SK-N-SH treated with all-trans-retinoic acid at 6 μM for 48 hours (cell line): ENCODE data around the gene EXOC1.
A peak's percentile ranks its signal among the peaks of the same experiment; 100 is the strongest.
"Not testable (repeated sequence)": the region's sequence is repeated elsewhere in the genome, so short reads cannot be mapped to it uniquely, and the experiment has no call there.

Source experiments
- ATAC-seq: fragments of 200-7000 bp; cut with Tn5 transposase; 3 replicates; pipeline ENCODE4 v1.9.1; 2020; ENCODE audit warnings: mild to moderate bottlenecking, moderate library complexity
- ARNTL ChIP-seq: fragments of 450-650 bp; formaldehyde crosslinking; IDR thresholded peaks from 2 replicates; pipeline ENCODE4 v1.5.0; 2020; ENCODE audit warnings: low read depth, mild to moderate bottlenecking, moderate library complexity, borderline replicate concordance
- BACH2 ChIP-seq: fragments of 250-450 bp; sonication (Bioruptor Pico); IDR thresholded peaks from 2 replicates; pipeline ENCODE4 v1.9.0; 2021; ENCODE audit warnings: mild to moderate bottlenecking, borderline replicate concordance
- CSDC2 ChIP-seq: fragments of 250-450 bp; sonication (Bioruptor Pico); IDR thresholded peaks from 2 replicates; pipeline ENCODE4 v1.5.0; 2020; ENCODE audit warnings: mild to moderate bottlenecking, moderate library complexity
- GLIS3 ChIP-seq: fragments of 250-450 bp; sonication (Bioruptor Pico); IDR thresholded peaks from 2 replicates; pipeline ENCODE4 v1.5.0; 2020; ENCODE audit warnings: mild to moderate bottlenecking, moderate library complexity
- ISL1 ChIP-seq: fragments of 250-450 bp; sonication (Bioruptor Pico); IDR thresholded peaks from 2 replicates; pipeline ENCODE4 v2.1.2; 2022; ENCODE audit warnings: mild to moderate bottlenecking, moderate library complexity
- OSR1 ChIP-seq: fragments of 250-450 bp; sonication (Bioruptor Pico); IDR thresholded peaks from 2 replicates; pipeline ENCODE4 v1.8.0; 2022; ENCODE audit warnings: moderate library complexity, mild to moderate bottlenecking, inconsistent platforms
- PATZ1 ChIP-seq: fragments of 250-450 bp; sonication (Bioruptor Pico); IDR thresholded peaks from 2 replicates; pipeline ENCODE4 v1.8.0; 2020; ENCODE audit warnings: mild to moderate bottlenecking, moderate library complexity, borderline replicate concordance
- PPARA ChIP-seq: fragments of 250-450 bp; sonication (Bioruptor Pico); IDR thresholded peaks from 2 replicates; pipeline ENCODE4 v1.5.0; 2020; ENCODE audit warnings: mild to moderate bottlenecking, borderline replicate concordance
- RARB ChIP-seq: fragments of 250-450 bp; sonication (Bioruptor Pico); IDR thresholded peaks from 2 replicates; pipeline ENCODE4 v1.8.0; 2021; ENCODE audit warnings: mild to moderate bottlenecking, moderate library complexity
- SNAI2 ChIP-seq: fragments of 250-450 bp; sonication (Bioruptor Pico); IDR thresholded peaks from 2 replicates; pipeline ENCODE4 v1.5.0; 2020; ENCODE audit warnings: mild to moderate bottlenecking, moderate library complexity
- TOX ChIP-seq: fragments of 250-450 bp; sonication (Bioruptor Pico); IDR thresholded peaks from 2 replicates; pipeline ENCODE4 v1.8.0; 2021; ENCODE audit warnings: mild to moderate bottlenecking, moderate library complexity, borderline replicate concordance
- TSHZ2 ChIP-seq: fragments of 250-450 bp; sonication (Bioruptor Pico); IDR thresholded peaks from 2 replicates; pipeline ENCODE4 v1.5.0; 2020; ENCODE audit warnings: mild to moderate bottlenecking, moderate library complexity
- ZC3H10 ChIP-seq: fragments of 250-450 bp; sonication (Bioruptor Pico); IDR thresholded peaks from 2 replicates; pipeline ENCODE4 v1.5.1; 2021; ENCODE audit warnings: mild to moderate bottlenecking, moderate library complexity
- ZFP3 ChIP-seq: fragments of 250-450 bp; sonication (Bioruptor Pico); IDR thresholded peaks from 2 replicates; pipeline ENCODE4 v1.5.0; 2020; ENCODE audit warnings: mild to moderate bottlenecking, moderate library complexity
- ZNF565 ChIP-seq: fragments of 450-650 bp; formaldehyde crosslinking; conservative IDR thresholded peaks from 2 replicates; pipeline ENCODE4 v1.5.0; 2020; ENCODE audit warnings: low read depth, mild to moderate bottlenecking, moderate library complexity
- ZNF70 ChIP-seq: fragments of 450-650 bp; formaldehyde crosslinking; IDR thresholded peaks from 2 replicates; pipeline ENCODE4 v1.5.0; 2020; ENCODE audit warnings: mild to moderate bottlenecking, moderate library complexity
- ZNF8 ChIP-seq: fragments of 450-650 bp; formaldehyde crosslinking; IDR thresholded peaks from 2 replicates; pipeline ENCODE4 v1.5.0; 2020; ENCODE audit warnings: mild to moderate bottlenecking, moderate library complexity
- TF ChIP-seq, protein P1 (sequence below): fragments of 250-450 bp; sonication (Bioruptor Pico); IDR thresholded peaks from 2 replicates; pipeline ENCODE4 v1.5.1; 2021; ENCODE audit warnings: mild to moderate bottlenecking, moderate library complexity
- TF ChIP-seq, protein P2 (sequence below): fragments of 250-450 bp; sonication (Bioruptor Pico); IDR thresholded peaks from 2 replicates; pipeline ENCODE4 v1.5.1; 2020; ENCODE audit warnings: low read depth, mild to moderate bottlenecking, moderate library complexity

The EXOC1 gene

GRCh38 chr4:55838356-55838755, 15.1 kb upstream of the EXOC1 start:
- ATAC-seq: no peak
- no peak for TF ChIP-seq ZNF565 (CRISPR knock-in tag)
- TF ChIP-seq ZC3H10: no peak
- TF ChIP-seq OSR1: no peak
- no peak for TF ChIP-seq TOX
- no peak for TF ChIP-seq TSHZ2
- TF ChIP-seq PPARA: no peak
- TF ChIP-seq ZNF8: no peak
- TF ChIP-seq SNAI2 (CRISPR knock-in tag): no peak
- no peak for TF ChIP-seq ARNTL (CRISPR knock-in tag)
- no peak for TF ChIP-seq PATZ1 (CRISPR knock-in tag)
- TF ChIP-seq BACH2 (CRISPR knock-in tag): no peak
- no peak for TF ChIP-seq ZFP3 (CRISPR knock-in tag)
- TF ChIP-seq GLIS3 (CRISPR knock-in tag): no peak
- TF ChIP-seq, protein P1, sequence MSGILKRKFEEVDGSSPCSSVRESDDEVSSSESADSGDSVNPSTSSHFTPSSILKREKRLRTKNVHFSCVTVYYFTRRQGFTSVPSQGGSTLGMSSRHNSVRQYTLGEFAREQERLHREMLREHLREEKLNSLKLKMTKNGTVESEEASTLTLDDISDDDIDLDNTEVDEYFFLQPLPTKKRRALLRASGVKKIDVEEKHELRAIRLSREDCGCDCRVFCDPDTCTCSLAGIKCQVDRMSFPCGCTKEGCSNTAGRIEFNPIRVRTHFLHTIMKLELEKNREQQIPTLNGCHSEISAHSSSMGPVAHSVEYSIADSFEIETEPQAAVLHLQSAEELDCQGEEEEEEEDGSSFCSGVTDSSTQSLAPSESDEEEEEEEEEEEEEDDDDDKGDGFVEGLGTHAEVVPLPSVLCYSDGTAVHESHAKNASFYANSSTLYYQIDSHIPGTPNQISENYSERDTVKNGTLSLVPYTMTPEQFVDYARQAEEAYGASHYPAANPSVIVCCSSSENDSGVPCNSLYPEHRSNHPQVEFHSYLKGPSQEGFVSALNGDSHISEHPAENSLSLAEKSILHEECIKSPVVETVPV (CRISPR knock-in tag): no peak
- TF ChIP-seq CSDC2: no peak
- TF ChIP-seq, protein P2, sequence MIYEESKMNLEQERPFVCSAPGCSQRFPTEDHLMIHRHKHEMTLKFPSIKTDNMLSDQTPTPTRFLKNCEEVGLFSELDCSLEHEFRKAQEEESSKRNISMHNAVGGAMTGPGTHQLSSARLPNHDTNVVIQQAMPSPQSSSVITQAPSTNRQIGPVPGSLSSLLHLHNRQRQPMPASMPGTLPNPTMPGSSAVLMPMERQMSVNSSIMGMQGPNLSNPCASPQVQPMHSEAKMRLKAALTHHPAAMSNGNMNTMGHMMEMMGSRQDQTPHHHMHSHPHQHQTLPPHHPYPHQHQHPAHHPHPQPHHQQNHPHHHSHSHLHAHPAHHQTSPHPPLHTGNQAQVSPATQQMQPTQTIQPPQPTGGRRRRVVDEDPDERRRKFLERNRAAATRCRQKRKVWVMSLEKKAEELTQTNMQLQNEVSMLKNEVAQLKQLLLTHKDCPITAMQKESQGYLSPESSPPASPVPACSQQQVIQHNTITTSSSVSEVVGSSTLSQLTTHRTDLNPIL (CRISPR knock-in tag): no peak
- no peak for TF ChIP-seq ISL1 (CRISPR knock-in tag)

- TF ChIP-seq GLIS3 (CRISPR knock-in tag) (no peak), SNAI2 (CRISPR knock-in tag) (no peak), ZFP3 (CRISPR knock-in tag) (no peak), BACH2 (CRISPR knock-in tag) (no peak), RARB (CRISPR knock-in tag) (no peak), OSR1 (no peak), CSDC2 (no peak), ZNF70 (CRISPR knock-in tag) (no peak), TOX (no peak), PATZ1 (CRISPR knock-in tag) (no peak)
- TF ChIP-seq, protein P2 (CRISPR knock-in tag): no peak
- no peak for ATAC-seq
Measured at GRCh38 chr4:55838952-55839351, 14.5 kb upstream of the EXOC1 start.

- no peak for TF ChIP-seq PATZ1 (CRISPR knock-in tag)
- peak; percentile 61; the same call in 1 of the 2 replicates for TF ChIP-seq ZFP3 (CRISPR knock-in tag)
- ATAC-seq: no peak
Measured at GRCh38 chr4:55840956-55841355, 12.5 kb upstream of the EXOC1 start.

DNA sequence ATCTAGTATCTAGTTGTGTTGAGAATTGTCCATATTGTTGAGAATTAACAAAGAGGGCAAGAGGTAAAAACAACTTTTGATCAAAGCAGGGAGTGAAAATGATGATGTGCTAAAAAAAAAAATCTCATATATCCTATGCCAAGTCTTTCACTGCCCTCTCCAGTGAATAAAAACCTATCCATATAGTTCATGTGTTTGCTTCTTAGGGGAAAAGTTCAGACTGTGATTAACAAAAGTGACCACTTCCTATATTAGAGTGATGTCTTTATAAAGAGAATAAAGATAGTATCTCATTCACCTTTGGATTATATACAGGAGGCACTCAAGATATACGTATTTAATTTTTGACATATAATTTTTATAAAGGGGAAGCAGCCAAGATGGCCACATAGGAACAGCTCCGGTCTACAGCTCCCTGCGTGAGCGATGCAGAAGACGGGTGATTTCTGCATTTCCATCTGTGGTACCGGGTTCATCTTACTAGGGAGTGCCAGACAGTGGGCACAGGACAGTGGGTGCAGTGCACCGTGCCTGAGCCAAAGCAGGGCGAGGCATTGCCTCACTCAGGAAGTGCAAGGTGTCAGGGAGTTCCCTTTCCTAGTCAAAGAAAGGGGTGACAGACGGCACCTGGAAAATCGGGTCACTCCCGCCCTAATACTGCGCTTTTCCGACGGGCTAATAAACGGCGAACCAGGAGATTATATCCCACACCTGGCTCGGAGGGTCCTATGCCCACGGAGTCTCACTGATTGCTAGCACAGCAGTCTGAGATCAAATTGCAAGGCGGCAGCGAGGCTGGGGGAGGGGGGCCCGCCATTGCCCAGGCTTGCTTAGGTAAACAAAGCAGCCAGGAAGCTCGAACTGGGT, 11.8 kb upstream of the EXOC1 start:
- not testable (repeated sequence) for ATAC-seq

- not testable (repeated sequence) for ATAC-seq
Measured at GRCh38 chr4:55842312-55842711, 11.1 kb upstream of the EXOC1 start.
